Endothelial cell of hepatic sinusoid (primary cell): ENCODE results near the gene DDX20.

ENCODE experiments used
- in situ Hi-C: cut with HindIII; loops from 2 replicates; pipeline ENCODE4 v1.10.0; 2017; ENCODE audit warnings: low sequenced_read_pairs

Gene DDX20

GRCh38 chr1:111814642-111815041 is 58.9 kb downstream of the DDX20 start:
- in situ Hi-C loops = loop anchor here (5.0 kb wide), 1 partner anchor 58 kb away; no protein-coding TSS in a partner anchor
